ENCODE data around the gene MRGPRF.
"Not testable (repeated sequence)": the region's sequence is repeated elsewhere in the genome, so short reads cannot be mapped to it uniquely, and the experiment has no call there.

Gene MRGPRF

DNA sequence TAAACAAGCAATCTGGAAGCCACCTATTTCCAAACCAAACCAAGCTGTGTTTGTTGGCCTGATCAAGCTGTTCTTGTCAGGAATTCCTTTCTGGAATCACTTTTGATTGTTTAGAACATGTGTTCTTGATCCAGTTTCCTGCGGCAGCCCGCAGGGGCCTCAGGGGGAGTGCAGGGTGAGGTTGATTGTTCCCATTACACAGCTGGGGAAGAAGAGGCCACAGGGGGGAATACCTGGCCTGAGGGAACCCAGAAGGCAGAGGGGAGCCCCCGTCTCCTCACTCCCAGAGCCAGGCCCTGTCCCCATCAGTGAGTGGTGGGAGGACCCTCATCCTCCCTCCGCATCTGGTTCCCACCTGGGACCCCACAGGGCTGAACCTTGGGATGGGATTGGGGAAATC lies 36.5 kb downstream of the MRGPRF start:
- Mint-ChIP-seq H3K27ac (no peak overlapping the region), H3K4me3 (no peak overlapping the region), H3K4me1 (peaks cover 5% of the 10 kb centered on the region), H3K36me3 (no peaks in the 10 kb centered on the region), H3K27me3 (peaks cover 33% of the 10 kb centered on the region), H3K9me3 (peaks cover 3% of the 10 kb centered on the region)
- ATAC-seq = no peak

DNA sequence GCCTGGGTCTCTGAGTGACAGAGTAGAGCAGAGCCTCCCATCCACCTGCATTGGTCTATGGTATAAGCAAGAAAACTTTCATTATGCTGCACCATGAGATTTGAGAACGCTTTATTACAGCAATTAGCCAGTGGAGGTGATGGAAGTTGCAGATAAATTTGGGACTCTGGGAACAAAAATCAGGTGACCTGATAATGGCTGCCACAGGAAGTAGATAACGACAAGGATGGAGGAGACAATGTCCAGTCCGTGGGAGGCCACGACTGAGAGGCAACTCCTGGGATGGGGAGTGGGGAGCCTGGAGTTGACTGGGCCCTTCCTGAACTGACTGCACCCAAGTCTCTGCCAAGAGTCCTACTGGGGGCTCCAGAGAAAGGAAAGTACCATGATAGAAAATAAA lies 37.0 kb downstream of the MRGPRF start:
- H3K27ac Mint-ChIP-seq = no peak overlapping the region
- no peaks in the 10 kb centered on the region for H3K36me3 Mint-ChIP-seq
- H3K4me3 Mint-ChIP-seq = no peak overlapping the region
- peaks cover 6% of the 10 kb centered on the region for H3K9me3 Mint-ChIP-seq
- ATAC-seq = no peak
- H3K4me1 Mint-ChIP-seq = peaks cover 5% of the 10 kb centered on the region
- H3K27me3 Mint-ChIP-seq = peaks cover 29% of the 10 kb centered on the region

DNA sequence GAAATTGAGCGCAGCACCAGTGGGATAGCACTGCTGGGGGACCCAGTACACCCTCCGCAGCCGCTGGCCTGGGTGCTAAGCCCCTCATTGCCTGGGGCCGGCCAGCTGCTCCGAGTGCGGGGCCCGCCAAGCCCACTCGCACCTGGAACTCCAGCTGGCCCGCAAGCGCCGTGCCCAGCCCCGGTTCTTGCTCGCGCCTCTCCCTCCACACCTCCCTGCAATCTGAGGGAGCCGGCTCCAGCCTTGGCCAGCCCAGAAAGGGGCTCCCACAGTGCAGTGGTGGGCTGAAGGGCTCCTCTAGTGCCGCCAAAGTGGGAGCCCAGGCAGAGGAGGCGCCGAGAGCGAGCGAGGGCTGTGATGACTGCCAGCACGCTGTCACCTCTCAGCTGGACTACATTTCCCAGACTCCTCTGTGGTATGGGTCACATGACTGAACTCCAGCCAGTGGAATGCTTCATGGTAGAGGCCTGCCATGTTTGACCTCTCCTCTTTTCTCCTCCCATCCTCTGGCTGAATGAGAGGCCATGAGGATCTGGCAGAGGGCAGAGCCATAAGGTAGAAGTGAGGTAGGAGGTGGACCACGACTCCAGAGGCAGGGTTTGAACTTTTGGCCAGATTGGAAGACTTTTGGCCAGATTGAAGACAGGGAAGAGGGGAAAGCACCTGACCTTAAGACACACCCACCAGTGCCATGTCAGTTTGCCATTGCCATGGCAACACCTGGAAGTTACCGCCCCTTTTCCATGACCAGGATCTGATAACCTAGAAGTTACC lies 38.4 kb downstream of the MRGPRF start:
- Mint-ChIP-seq H3K4me3 (no peak overlapping the region), H3K9me3 (peaks cover 6% of the 10 kb centered on the region), H3K27me3 (peaks cover 18% of the 10 kb centered on the region), H3K27ac (peak overlapping the region; percentile 61), H3K36me3 (no peaks in the 10 kb centered on the region), H3K4me1 (peaks cover 5% of the 10 kb centered on the region)
- peak; percentile 69 for ATAC-seq

DNA sequence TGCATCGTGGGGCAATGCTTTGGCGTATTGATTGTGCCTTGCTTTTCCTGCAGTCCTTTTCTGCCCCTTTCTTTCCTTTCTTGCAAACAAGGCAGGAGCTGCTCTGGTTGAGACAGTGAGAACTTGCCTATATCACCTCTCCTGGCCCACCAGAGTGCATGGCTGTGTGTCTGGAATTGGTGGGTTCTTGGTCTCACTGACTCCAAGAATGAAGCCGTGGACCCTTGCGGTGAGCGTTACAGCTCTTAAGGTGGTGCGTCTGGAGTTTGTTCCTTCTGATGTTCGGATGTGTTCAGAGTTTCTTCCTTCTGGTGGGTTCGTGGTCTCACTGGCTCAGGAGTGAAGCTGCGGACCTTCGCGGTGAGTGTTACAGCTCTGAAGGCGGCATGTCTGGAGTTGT lies 39.3 kb downstream of the MRGPRF start:
- H3K27ac Mint-ChIP-seq, ATAC-seq, H3K9me3 Mint-ChIP-seq, H3K4me1 Mint-ChIP-seq, H3K4me3 Mint-ChIP-seq, H3K36me3 Mint-ChIP-seq: not testable (repeated sequence)
- peaks cover 12% of the 10 kb centered on the region for H3K27me3 Mint-ChIP-seq

DNA sequence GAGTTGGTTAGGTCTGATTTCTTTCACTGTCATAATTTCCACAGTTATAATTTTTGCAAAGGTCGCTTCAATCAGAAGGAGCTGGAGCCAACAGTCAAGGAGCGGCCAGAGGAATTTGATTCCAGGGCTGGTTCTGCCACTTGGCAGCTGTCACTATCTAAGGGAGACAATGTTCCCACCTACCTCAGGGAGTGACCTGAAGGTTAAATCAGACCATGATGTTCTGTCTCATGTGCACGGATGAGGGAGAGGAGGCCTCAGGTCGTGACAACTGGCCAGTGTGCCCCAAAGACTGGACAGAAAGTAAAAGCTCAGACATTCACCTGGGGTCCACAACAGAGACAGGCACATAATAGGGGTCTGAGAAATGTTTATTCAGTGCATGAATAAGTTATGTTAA lies 39.8 kb downstream of the MRGPRF start:
- no peak overlapping the region for H3K27ac Mint-ChIP-seq
- H3K9me3 Mint-ChIP-seq = peaks cover 6% of the 10 kb centered on the region
- peaks cover 5% of the 10 kb centered on the region for H3K4me1 Mint-ChIP-seq
- peaks cover 12% of the 10 kb centered on the region for H3K27me3 Mint-ChIP-seq
- no peaks in the 10 kb centered on the region for H3K36me3 Mint-ChIP-seq
- no peak for ATAC-seq
- H3K4me3 Mint-ChIP-seq = no peak overlapping the region

DNA sequence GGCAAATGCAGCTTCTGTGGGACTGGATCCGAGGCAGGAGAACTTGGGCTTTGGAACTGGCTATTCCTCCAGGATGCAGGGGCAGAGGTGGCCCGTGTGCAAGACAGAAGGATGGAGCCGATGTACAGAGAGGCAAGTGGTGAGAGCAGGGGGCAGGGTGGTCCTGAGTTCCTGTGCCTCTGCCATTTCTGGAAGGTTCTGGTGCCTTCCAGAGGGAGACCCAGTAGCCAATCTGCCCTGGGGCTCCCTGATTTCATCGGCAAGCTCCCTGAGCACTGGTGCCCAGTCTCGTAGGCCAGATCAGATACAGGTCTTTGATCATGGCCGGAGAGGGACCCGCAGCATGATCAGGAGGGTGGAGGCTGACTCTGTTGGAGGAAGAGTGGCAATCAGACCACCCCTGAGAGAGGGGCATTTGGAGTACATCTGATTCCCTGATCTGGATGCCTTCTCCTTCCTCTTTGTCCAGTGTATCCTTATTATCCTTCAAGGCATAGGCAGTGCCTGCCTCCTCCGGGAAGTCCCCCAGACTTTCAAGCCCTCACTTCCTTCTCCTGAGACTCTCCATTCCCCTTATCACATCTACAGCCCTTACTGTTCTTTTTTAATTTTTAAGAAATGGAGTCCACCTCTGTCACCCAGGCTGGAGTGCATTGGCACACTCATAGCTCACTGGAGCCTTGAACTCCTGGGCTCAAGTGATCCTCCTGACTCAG lies 42.0 kb downstream of the MRGPRF start:
- Mint-ChIP-seq H3K4me3 (no peak overlapping the region), H3K9me3 (peaks cover 6% of the 10 kb centered on the region), H3K27me3 (peaks cover 17% of the 10 kb centered on the region), H3K27ac (no peak overlapping the region), H3K36me3 (no peaks in the 10 kb centered on the region), H3K4me1 (peaks cover 5% of the 10 kb centered on the region)
- ATAC-seq = no peak

DNA sequence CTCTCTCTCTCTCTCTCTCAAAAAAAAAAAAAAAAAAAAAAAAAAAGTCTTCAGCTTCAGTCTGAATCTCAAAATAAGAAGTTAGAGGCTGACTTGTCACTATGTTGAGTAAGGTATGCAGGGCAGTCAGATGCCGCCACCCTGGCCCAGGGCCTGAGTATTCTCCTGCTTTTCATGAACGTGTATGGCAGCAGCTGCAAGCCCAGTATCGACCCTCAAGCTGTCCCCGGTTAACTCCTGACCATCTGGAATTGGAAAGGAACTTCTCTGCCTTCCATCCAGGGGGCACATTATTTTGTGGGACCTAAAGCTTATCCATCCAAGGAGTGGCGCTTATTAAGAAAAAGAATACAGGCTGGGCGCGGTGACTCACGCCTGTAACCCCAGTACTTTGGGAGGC lies 43.7 kb downstream of the MRGPRF start:
- ATAC-seq = no peak
- H3K9me3 Mint-ChIP-seq = peaks cover 3% of the 10 kb centered on the region
- no peak overlapping the region for H3K27ac Mint-ChIP-seq
- H3K4me1 Mint-ChIP-seq = no peaks in the 10 kb centered on the region
- peaks cover 17% of the 10 kb centered on the region for H3K27me3 Mint-ChIP-seq
- no peak overlapping the region for H3K4me3 Mint-ChIP-seq
- H3K36me3 Mint-ChIP-seq = no peaks in the 10 kb centered on the region

DNA sequence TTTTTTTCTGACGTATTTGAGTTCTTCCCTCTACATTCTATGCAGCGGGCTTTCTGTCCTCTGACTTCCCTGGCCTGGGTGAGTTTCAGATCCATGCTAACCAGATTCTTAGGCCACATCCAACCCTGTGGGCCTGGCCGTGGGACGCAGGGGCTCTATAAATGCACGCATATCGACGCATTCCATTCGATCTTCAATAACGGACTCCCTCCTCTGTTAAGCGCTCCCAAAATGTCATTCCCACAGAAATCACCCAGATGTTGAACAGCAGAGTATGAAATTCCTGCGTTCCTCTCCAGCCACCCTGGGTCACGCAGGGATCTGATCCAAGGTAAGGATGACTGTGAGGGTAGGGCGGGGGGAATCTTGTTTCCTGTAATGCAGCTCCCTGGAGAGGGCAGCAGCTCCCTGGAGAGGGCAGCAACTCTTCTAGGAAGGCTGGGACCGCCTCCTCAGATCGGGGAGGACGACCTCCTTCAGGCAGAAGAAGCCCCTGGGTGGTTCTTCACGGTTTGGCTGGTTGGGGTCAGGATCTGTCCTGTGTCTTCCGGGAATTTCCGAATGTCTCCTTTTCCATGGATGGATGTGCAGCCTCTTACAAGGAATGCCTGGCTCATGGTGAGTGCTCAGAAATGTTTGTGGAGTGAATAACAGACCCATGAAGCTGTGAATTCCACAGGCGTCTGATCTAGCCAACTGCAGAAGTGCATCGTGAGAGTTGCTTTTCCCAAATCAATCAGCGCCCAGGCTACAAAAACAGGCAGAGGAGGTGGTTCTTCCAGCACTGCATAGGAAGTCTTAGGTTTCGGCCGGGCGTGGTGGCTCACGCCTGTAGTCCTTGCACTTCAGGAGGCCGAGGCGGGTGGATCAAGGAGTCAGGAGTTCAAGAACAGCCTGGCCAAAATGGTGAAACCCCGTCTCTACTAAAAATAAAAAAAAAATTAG lies 44.5 kb downstream of the MRGPRF start:
- Mint-ChIP-seq H3K9me3 (peaks cover 8% of the 10 kb centered on the region), H3K4me1 (no peaks in the 10 kb centered on the region), H3K4me3 (no peak overlapping the region), H3K27me3 (peaks cover 17% of the 10 kb centered on the region), H3K27ac (no peak overlapping the region), H3K36me3 (no peaks in the 10 kb centered on the region)
- ATAC-seq = no peak

DNA sequence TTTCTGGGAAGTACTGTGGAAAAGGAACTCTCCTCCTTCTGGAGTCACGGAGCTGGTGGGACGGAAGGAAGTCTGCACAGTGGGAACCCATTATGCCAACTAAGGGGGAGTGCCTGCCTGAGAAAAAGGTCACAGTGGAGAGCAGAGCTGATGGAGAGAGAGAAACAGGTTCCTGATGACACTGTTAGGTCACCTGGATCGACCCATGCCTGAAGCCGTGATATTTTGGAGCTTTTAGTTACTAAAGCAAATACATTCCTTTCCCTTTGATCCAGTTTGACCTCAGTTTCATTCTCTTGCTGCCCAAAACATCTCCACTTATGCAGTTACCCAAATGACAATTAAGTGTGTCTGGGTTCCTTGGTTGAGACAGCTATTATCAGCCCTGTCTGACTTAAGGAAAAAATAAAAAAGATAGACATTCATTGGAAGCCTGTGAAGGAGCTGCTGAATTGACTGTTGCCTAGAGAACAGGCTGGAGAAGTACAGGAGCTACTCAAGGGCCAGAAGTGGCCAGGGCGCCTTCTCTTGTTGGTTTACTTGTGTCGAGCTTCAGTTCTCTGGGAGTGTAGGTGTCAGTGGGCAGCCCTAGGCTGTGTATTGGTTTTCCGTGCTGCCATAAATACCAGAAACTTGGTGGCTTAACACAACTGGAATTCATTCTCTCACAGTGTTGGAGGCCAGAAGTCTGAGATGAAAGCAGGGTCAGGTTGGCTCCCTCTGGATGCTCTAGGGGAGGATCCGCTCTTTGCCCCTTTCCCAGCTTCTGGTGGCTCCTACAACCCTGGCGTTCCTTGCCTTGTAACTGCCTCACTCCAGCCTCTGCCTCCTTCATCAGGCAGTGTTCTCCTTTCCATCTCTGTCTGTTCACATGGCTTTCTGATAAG lies 45.9 kb downstream of the MRGPRF start:
- ATAC-seq = no peak
- Mint-ChIP-seq H3K36me3 (no peaks in the 10 kb centered on the region), H3K27me3 (peaks cover 18% of the 10 kb centered on the region), H3K4me3 (no peak overlapping the region), H3K27ac (no peak overlapping the region), H3K4me1 (peaks cover 7% of the 10 kb centered on the region), H3K9me3 (peaks cover 8% of the 10 kb centered on the region)

DNA sequence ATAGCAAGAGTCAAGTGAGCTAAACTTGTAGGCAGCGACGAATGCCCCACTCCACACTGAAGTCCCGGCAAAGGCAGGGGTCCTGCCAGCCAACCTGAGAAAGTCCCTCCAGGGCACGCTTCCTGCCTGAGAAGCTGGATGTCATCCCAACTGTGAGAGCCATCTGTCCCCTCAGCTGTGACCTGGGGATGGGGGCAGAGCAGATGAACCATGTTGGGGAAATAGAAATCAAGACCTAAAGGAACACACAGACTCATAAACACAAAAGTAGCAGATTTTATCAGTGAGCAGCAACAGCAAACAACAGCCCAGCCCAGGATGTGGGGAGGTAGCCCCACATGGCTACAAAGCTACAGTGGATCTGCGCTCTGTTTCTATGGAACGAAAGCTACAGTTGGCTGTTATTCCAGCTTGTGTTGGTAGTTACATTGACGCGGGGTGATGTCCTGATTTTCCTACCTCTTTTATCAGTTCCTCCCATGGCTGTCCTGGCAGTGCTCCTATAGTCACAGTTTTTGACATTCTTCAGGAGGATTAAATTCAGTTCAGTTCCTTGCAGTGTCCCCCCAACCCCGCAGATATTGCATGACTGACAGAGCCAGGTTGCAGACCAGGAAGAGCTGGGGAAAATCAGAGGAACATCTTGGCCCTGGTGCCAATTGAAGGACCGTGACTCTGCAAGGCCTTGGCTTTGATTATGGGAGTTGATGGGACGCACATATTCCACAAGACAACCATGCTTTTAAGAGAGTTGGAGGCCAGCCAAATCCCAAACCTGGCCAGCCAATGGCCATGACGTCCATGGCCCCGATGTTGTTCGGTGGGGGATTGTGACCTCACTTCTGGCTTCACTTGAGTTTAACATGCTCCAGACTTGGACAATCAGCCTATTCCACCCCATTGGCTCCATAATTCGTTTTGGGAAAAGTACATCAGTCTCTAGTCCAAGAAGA lies 46.9 kb downstream of the MRGPRF start:
- Mint-ChIP-seq H3K4me3 (no peak overlapping the region), H3K27me3 (peaks cover 28% of the 10 kb centered on the region), H3K4me1 (peaks cover 7% of the 10 kb centered on the region), H3K9me3 (peaks cover 6% of the 10 kb centered on the region), H3K36me3 (no peaks in the 10 kb centered on the region), H3K27ac (no peak overlapping the region)
- ATAC-seq = no peak

DNA sequence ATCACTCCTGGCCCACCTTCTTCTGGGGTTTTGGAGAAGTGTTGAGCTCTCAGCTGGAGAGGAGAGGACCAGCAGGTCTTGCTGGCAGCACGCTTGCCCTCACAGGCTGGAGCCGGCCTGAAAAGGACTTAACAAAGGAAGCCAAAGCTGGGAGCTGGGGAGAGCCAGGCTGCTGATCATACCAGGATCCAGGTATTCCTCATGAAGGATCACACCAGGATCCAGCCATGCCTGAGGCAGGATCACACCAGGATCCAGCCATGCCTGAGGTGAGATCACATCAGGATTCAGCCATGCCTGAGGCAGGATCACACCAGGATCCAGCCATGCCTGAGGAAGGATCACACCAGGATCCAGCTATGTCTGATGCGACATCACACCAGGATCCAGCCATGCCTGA lies 49.3 kb downstream of the MRGPRF start:
- H3K4me1 Mint-ChIP-seq = peaks cover 7% of the 10 kb centered on the region
- H3K9me3 Mint-ChIP-seq = peaks cover 5% of the 10 kb centered on the region
- H3K4me3 Mint-ChIP-seq = no peak overlapping the region
- no peak overlapping the region for H3K27ac Mint-ChIP-seq
- ATAC-seq = no peak
- peaks cover 40% of the 10 kb centered on the region for H3K27me3 Mint-ChIP-seq
- no peaks in the 10 kb centered on the region for H3K36me3 Mint-ChIP-seq

DNA sequence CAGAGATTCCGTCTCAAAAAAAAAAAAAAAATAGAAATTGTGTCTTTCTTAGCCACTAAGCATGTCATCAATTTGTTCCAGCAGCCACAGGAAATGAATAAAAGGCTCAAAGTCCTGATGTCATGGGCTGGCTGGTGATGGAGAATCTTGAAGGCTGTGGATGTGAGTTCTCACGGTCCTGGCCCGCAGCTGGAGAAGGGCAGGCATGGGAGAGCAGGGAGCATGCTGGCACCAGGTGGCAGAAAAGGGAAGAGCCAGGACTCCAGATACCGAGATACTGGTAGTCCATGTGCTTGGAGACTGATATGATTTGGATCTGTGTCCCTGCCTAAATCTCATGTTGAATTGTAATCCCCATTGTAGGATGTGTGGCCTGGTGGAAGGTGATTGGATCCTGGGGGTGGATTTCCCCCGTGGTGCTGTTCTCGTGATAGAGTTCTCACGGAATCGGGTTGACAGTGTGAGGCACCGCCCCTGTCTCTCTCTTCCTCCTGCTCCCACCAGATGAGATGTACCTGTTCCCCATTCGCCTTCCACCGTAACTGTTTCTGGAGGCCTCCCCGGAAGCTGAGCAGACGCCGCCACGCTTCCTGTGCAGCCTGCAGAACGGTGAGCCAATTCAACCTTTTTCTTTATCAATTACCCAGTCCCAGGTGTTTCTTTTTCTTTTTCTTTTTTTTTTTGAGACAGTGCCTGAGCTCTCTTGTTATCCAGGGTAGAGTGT lies 50.4 kb downstream of the MRGPRF start:
- ATAC-seq = peak; percentile 69
- Mint-ChIP-seq H3K27me3 (peaks cover 35% of the 10 kb centered on the region), H3K27ac (no peak overlapping the region), H3K4me1 (peaks cover 7% of the 10 kb centered on the region), H3K36me3 (no peaks in the 10 kb centered on the region), H3K4me3 (no peak overlapping the region), H3K9me3 (peaks cover 5% of the 10 kb centered on the region)

DNA sequence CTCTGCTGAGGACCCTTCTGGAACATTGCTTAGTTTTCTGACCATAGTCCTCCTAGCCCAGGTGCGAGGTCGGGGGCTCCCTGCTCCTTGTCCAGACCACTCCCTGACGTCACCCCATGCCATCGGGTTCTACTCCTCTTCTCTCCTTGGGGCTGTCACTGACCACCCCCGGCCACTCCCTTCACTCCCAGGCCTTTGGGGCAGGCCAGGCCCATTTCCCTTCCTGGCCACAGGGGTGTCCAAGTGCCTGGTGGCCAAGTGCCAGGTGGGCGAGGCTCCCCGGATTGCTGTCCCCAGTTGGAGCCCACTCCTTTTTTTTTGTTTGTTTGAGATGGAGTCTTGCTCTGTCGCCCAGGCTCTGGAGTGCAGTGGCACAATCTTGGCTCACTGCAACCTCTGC lies 51.8 kb downstream of the MRGPRF start:
- no peak for ATAC-seq
- Mint-ChIP-seq H3K27me3 (peaks cover 45% of the 10 kb centered on the region), H3K9me3 (peaks cover 5% of the 10 kb centered on the region), H3K4me1 (peaks cover 13% of the 10 kb centered on the region), H3K4me3 (no peak overlapping the region), H3K27ac (no peak overlapping the region), H3K36me3 (no peaks in the 10 kb centered on the region)
